Mesenchymal stem cell (in vitro differentiated cells and primary cell): ENCODE measurements around the gene ALDH1A3.

Source experiments
- DNase-seq: peaks from one replicate; pipeline ENCODE4 v3.0.0-alpha.2; 2013
- H2AFZ ChIP-seq: one replicate; pipeline ENCODE4 v1.6.1; 2013; ENCODE audit warnings: low read depth, mild to moderate bottlenecking, control low read depth, inconsistent platforms, low read length, moderate library complexity
- H2AK5ac ChIP-seq: 2 replicates; pipeline ENCODE4 v1.6.1; 2013; ENCODE audit warnings: low read length, moderate library complexity, mild to moderate bottlenecking, inconsistent platforms; ENCODE audit not compliant: severe bottlenecking
- H2BK120ac ChIP-seq: one replicate; pipeline ENCODE4 v1.6.1; 2013; ENCODE audit warnings: low read depth, mild to moderate bottlenecking, inconsistent platforms, low read length, moderate library complexity
- H2BK12ac ChIP-seq, 2 experiments: one replicate each; pipeline ENCODE4 v1.6.1; 2013; ENCODE audit warnings: inconsistent platforms in 2 of 2, low read length in 2 of 2, mild to moderate bottlenecking in 2 of 2, moderate library complexity in 2 of 2, control low read depth in 1 of 2
- H2BK15ac ChIP-seq: one replicate; pipeline ENCODE4 v1.6.1; 2013; ENCODE audit warnings: mild to moderate bottlenecking, low read depth, inconsistent platforms; ENCODE audit not compliant: poor library complexity, severe bottlenecking
- H2BK5ac ChIP-seq: 2 replicates; pipeline ENCODE4 v1.6.1; 2013; ENCODE audit warnings: low read depth, mild to moderate bottlenecking, low read length, control low read depth, inconsistent platforms; ENCODE audit not compliant: poor library complexity, severe bottlenecking
- H3K14ac ChIP-seq, 2 experiments: one replicate each; pipeline ENCODE4 v1.6.1; 2013; ENCODE audit warnings: inconsistent platforms in 2 of 2, low read length in 2 of 2, control low read depth in 1 of 2, mild to moderate bottlenecking in 1 of 2, moderate library complexity in 1 of 2
- H3K18ac ChIP-seq, 2 experiments: one replicate each; pipeline ENCODE4 v1.6.1; 2013; ENCODE audit warnings: inconsistent platforms in 2 of 2, low read length in 2 of 2, control low read depth in 1 of 2, low read depth in 1 of 2, mild to moderate bottlenecking in 1 of 2
- H3K23ac ChIP-seq, 2 experiments: one replicate each; pipeline ENCODE4 v1.6.1; 2013; ENCODE audit warnings: inconsistent platforms in 2 of 2, low read length in 2 of 2, mild to moderate bottlenecking in 2 of 2, moderate library complexity in 2 of 2, control low read depth in 1 of 2
- H3K27ac ChIP-seq: 2 replicates; pipeline ENCODE4 v1.5.1; 2013; ENCODE audit warnings: mild to moderate bottlenecking, moderate library complexity, low read length, control low read depth, inconsistent platforms; ENCODE audit not compliant: poor library complexity, severe bottlenecking
- H3K27me3 ChIP-seq, 2 experiments: 2 replicates each; pipeline versions ENCODE4 v1.6.1 to v1.7.0; 2013; ENCODE audit warnings: low read length in 2 of 2, mild to moderate bottlenecking in 2 of 2, moderate library complexity in 2 of 2, control low read depth in 1 of 2, inconsistent platforms in 1 of 2; ENCODE audit not compliant: control insufficient read depth in 1 of 2, insufficient read depth in 1 of 2
- H3K36me3 ChIP-seq, 2 experiments: 2 replicates each; pipeline versions ENCODE4 v1.6.1 to v1.7.0; 2013; ENCODE audit warnings: low read length in 2 of 2, control low read depth in 1 of 2, inconsistent platforms in 1 of 2, low read depth in 1 of 2, mild to moderate bottlenecking in 1 of 2; ENCODE audit not compliant: insufficient read depth in 2 of 2, control insufficient read depth in 1 of 2
- H3K4ac ChIP-seq, 2 experiments: one replicate each; pipeline ENCODE4 v1.6.1; 2013; ENCODE audit warnings: inconsistent platforms in 2 of 2, low read length in 2 of 2, mild to moderate bottlenecking in 2 of 2, moderate library complexity in 2 of 2, control low read depth in 1 of 2, low read depth in 1 of 2
- H3K4me1 ChIP-seq: 2 replicates; pipeline ENCODE4 v1.6.1; 2013; ENCODE audit warnings: low read depth, low read length, control low read depth; ENCODE audit not compliant: control insufficient read depth, insufficient read depth
- H3K4me2 ChIP-seq: 2 replicates; pipeline ENCODE4 v1.6.1; 2013; ENCODE audit warnings: low read length, mild to moderate bottlenecking, inconsistent platforms; ENCODE audit not compliant: poor library complexity, severe bottlenecking
- H3K4me3 ChIP-seq, 2 experiments: 2 replicates each; pipeline versions ENCODE4 v1.5.1 to v1.7.0; 2013; ENCODE audit warnings: low read length in 2 of 2, mild to moderate bottlenecking in 2 of 2, control low read depth in 1 of 2, low read depth in 1 of 2; ENCODE audit not compliant: insufficient read depth in 1 of 2
- H3K79me1 ChIP-seq: replicated peaks from 2 replicates; pipeline ENCODE4 v1.6.1; 2013; ENCODE audit warnings: mild to moderate bottlenecking, control low read depth, low read length, inconsistent platforms; ENCODE audit not compliant: poor library complexity, severe bottlenecking
- H3K9ac ChIP-seq: 2 replicates; pipeline ENCODE4 v1.7.0; 2013; ENCODE audit warnings: mild to moderate bottlenecking, low read length, moderate library complexity
- H3K9me3 ChIP-seq: 2 replicates; pipeline ENCODE4 v1.7.0; 2013; ENCODE audit warnings: mild to moderate bottlenecking, low read length; ENCODE audit not compliant: control insufficient read depth
- H4K8ac ChIP-seq: one replicate; pipeline ENCODE4 v1.6.1; 2013; ENCODE audit warnings: inconsistent platforms, mild to moderate bottlenecking, low read length, moderate library complexity
- H4K91ac ChIP-seq: one replicate; pipeline ENCODE4 v1.6.1; 2013; ENCODE audit warnings: mild to moderate bottlenecking, low read length, inconsistent platforms
- WGBS: methylation state at CpG from one replicate; pipeline ENCODE4 v1.1.7; 2013; ENCODE audit warnings: mixed read lengths; 5-methylcytosine and 5-hydroxymethylcytosine counted together

The ALDH1A3 gene

DNA sequence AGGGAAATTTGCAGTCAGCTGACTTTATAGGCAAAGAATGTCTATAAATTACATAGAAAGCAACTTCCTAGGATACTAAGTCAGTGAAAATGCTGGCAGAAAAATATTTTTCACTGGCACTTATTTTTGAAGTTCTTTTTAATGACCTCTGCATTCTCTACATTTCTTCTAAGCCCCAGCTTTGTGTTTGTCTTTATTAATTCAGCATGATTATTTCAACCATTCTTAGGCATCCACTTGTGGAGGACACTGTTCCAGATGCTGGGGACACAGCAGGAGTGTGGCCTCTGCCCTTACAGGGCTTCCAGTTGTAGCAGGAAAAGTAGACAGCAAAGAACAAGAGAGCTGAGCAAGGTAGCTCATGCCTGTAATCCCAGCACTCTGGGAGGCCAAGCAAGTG is 54.5 kb downstream of the ALDH1A3 start:
- Histone ChIP-seq H2AFZ (no peak overlapping the region), H2BK12ac (no peak overlapping the region), H2BK15ac (no peak overlapping the region), H3K27me3 (no peaks in the 10 kb centered on the region), H3K9ac (no peak overlapping the region), H3K27ac (no peak overlapping the region), H3K36me3 (peaks cover 0 to 36% of the 10 kb centered on the region in 2 experiments), H2AK5ac (no peak overlapping the region), H3K4ac (no peak overlapping the region), H3K9me3 (no peaks in the 10 kb centered on the region), H2BK5ac (no peak overlapping the region), H2BK120ac (no peak overlapping the region), H3K4me3 (no peak overlapping the region), H3K14ac (no peak overlapping the region), H3K4me1 (peaks cover 5% of the 10 kb centered on the region), H3K18ac (no peak overlapping the region), H3K79me1 (no peaks in the 10 kb centered on the region), H4K91ac (no peak overlapping the region), H4K8ac (no peak overlapping the region), H3K23ac (no peak overlapping the region), H3K4me2 (no peak overlapping the region)
- no peak for DNase-seq

DNA sequence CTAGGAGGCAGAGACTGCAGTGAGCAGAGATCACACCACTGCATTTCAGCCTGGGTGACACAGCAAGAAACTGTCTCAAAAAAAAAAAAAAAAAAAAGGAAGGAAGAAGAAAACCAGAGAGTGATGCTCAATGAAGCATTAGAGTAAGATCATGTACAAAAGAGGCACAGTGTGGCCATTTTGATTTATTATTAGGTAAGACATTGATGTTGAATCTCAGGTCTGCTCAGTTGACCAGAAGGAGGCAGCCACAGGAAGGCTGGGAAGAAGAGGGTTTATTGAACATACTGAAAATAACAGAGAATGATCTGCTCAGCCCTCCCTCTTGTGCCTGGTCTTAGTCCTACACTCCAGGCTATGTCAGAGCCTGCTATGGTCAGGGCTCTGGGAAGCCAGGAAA is 55.1 kb downstream of the ALDH1A3 start:
- no peak overlapping the region for H3K23ac ChIP-seq

DNA sequence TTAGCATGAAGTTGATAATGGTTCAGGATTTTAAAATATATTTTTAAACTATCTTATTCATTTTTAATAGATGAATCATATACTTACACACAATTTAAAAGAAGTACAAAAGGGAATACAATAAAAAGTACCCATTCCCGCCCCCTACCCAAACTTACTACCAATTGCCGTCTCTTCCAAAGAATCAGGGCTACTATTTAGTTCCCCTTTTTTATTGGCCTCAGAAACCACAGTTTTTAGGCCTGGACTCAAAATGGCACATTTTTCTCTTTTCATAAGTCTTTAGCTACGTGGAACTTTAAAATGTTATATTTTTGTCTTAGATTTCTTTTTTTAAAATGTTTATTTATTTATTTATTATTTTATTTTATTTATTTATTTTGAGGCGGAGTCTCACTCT is 57.5 kb downstream of the ALDH1A3 start:
- Histone ChIP-seq H3K9ac (no peak overlapping the region), H3K18ac (no peak overlapping the region), H3K4me3 (no peak overlapping the region), H3K23ac (no peak overlapping the region), H3K27ac (no peak overlapping the region), H2BK12ac (no peak overlapping the region), H3K4ac (no peak overlapping the region), H4K8ac (no peak overlapping the region), H3K4me2 (no peak overlapping the region), H3K36me3 (peaks cover 0 to 14% of the 10 kb centered on the region in 2 experiments), H3K27me3 (no peaks in the 10 kb centered on the region), H3K79me1 (no peaks in the 10 kb centered on the region), H2BK15ac (no peak overlapping the region), H3K4me1 (no peaks in the 10 kb centered on the region), H3K9me3 (no peaks in the 10 kb centered on the region), H2AK5ac (no peak overlapping the region), H4K91ac (no peak overlapping the region), H2BK5ac (no peak overlapping the region), H3K14ac (no peak overlapping the region), H2AFZ (no peak overlapping the region), H2BK120ac (no peak overlapping the region)
- no peak for DNase-seq
- WGBS = 93% methylated on average over 3 of the region's 4 CpGs

More for the DNA sequence above, 55.1 kb downstream of the ALDH1A3 start:
- no peak overlapping the region for H2AK5ac ChIP-seq
- H2BK12ac ChIP-seq = no peak overlapping the region
- no peak overlapping the region for H3K18ac ChIP-seq
- no peak overlapping the region for H3K9ac ChIP-seq
- H3K4me2 ChIP-seq = no peak overlapping the region
- H3K36me3 ChIP-seq = peaks cover 0 to 31% of the 10 kb centered on the region in 2 experiments
- no peak overlapping the region for H4K91ac ChIP-seq
- no peaks in the 10 kb centered on the region for H3K9me3 ChIP-seq
- no peak overlapping the region for H2AFZ ChIP-seq
- peaks cover 2% of the 10 kb centered on the region for H3K4me1 ChIP-seq
- H3K4me3 ChIP-seq = no peak overlapping the region
- DNase-seq = peak; percentile 16
- no peak overlapping the region for H2BK5ac ChIP-seq
- H4K8ac ChIP-seq = no peak overlapping the region
- no peak overlapping the region for H3K27ac ChIP-seq
- H3K27me3 ChIP-seq = no peaks in the 10 kb centered on the region
- H2BK120ac ChIP-seq = no peak overlapping the region
- H3K14ac ChIP-seq = no peak overlapping the region
- H3K4ac ChIP-seq = no peak overlapping the region
- no peaks in the 10 kb centered on the region for H3K79me1 ChIP-seq
- no peak overlapping the region for H2BK15ac ChIP-seq

DNA sequence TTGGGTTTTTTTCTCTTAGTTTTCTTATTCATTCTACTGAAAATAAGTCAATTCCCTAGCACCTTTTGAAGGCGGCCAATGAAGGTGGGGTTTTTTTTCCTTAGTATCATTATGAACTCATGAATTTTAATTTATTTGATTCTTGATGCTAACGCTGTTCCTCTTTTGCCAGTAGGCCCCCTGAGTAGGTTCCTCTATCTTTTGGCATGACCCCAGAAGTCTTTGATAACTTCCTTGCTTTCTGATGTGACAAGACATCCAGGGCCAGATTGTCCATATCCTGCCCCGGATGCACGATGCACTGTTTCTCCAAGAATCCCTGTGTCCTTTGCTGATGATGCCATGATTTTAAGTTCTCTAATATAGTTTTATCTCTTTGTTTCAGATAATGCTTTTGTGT is 60.2 kb downstream of the ALDH1A3 start:
- 85% methylated on average over 1 of the region's 4 CpGs for WGBS

More for the DNA sequence above, 60.2 kb downstream of the ALDH1A3 start:
- Histone ChIP-seq H2BK12ac (no peak overlapping the region), H3K9me3 (no peaks in the 10 kb centered on the region), H3K4me3 (no peak overlapping the region), H3K4me1 (peaks cover 2% of the 10 kb centered on the region), H2BK15ac (no peak overlapping the region), H3K4me2 (no peak overlapping the region), H2BK120ac (no peak overlapping the region), H3K14ac (no peak overlapping the region), H4K91ac (no peak overlapping the region), H3K4ac (no peak overlapping the region), H4K8ac (no peak overlapping the region), H3K27me3 (no peaks in the 10 kb centered on the region), H2BK5ac (no peak overlapping the region), H3K79me1 (no peaks in the 10 kb centered on the region), H3K18ac (no peak overlapping the region), H2AK5ac (no peak overlapping the region), H3K27ac (no peak overlapping the region), H3K9ac (no peak overlapping the region), H3K23ac (no peak overlapping the region), H3K36me3 (peaks cover 0 to 11% of the 10 kb centered on the region in 2 experiments), H2AFZ (no peak overlapping the region)
- DNase-seq = no peak
